GM12891 (cell line): ENCODE results near the gene NPC1L1.

Experiments used
- POLR2A ChIP-seq: IDR thresholded peaks from 2 replicates; pipeline ENCODE4 v1.6.1; 2011; ENCODE audit warnings: low read depth, low read length, control low read depth
- SPI1 ChIP-seq: IDR thresholded peaks from 2 replicates; pipeline ENCODE4 v1.6.1; 2011; ENCODE audit warnings: low read depth, low read length, control low read depth

GRCh38 chr7:44469461-44470134, 71.5 kb downstream of the NPC1L1 start:
- no peak for TF ChIP-seq SPI1
- TF ChIP-seq POLR2A: no peak
